ENCODE data around the gene ATP6V0A1.
"Not testable (repeated sequence)": the region's sequence is repeated elsewhere in the genome, so short reads cannot be mapped to it uniquely, and the experiment has no call there.

The ATP6V0A1 gene

GRCh38 chr17:42543190-42544079 is 84.8 kb downstream of the ATP6V0A1 start:
- DNase-seq, result no peak

- no peak for DNase-seq
Observed at GRCh38 chr17:42544874-42545283, 86.2 kb downstream of the ATP6V0A1 start.

- DNase-seq, result not testable (repeated sequence)
Observed at GRCh38 chr17:42545755-42546505, 87.3 kb downstream of the ATP6V0A1 start.

- no peak for DNase-seq
Observed at GRCh38 chr17:42547001-42547461, 88.4 kb downstream of the ATP6V0A1 start.

GRCh38 chr17:42547698-42548069 is 89.0 kb downstream of the ATP6V0A1 start:
- DNase-seq, result no peak

- DNase-seq, result peak; percentile 90
Observed at GRCh38 chr17:42548070-42548837, 89.6 kb downstream of the ATP6V0A1 start.

- DNase-seq, result no peak
Observed at GRCh38 chr17:42548993-42549755, 90.5 kb downstream of the ATP6V0A1 start.

GRCh38 chr17:42552736-42553135 is 94.1 kb downstream of the ATP6V0A1 start, which contains the start of gene HSD17B1:
Gene HSD17B1, plus strand, starts transcription at chr17:42552923. Its CDS starts 11 bp downstream, at chr17:42552934.
- DNase-seq, result not testable (repeated sequence)

- no peak for DNase-seq
Observed at GRCh38 chr17:42553161-42553818, 94.6 kb downstream of the ATP6V0A1 start.

GRCh38 chr17:42553866-42554249 is 95.2 kb downstream of the ATP6V0A1 start:
- no peak for DNase-seq

- DNase-seq, result peak; percentile 92
Observed at GRCh38 chr17:42554250-42555121, 95.8 kb downstream of the ATP6V0A1 start.

- no peak for DNase-seq
Observed at GRCh38 chr17:42555122-42555622, 96.5 kb downstream of the ATP6V0A1 start.

GRCh38 chr17:42555961-42556617 is 97.4 kb downstream of the ATP6V0A1 start:
- DNase-seq, result peak; percentile 62

- peak; percentile 47 for DNase-seq
Observed at GRCh38 chr17:42559075-42559474, 100.4 kb downstream of the ATP6V0A1 start.

- DNase-seq, result no peak
Observed at GRCh38 chr17:42560246-42560645, 101.6 kb downstream of the ATP6V0A1 start.

- peak; percentile 99 for DNase-seq
Observed at GRCh38 chr17:42561897-42562387, 103.3 kb downstream of the ATP6V0A1 start, which contains the start of gene COASY. Gene COASY, plus strand, starts transcription at chr17:42562148. Its CDS starts 475 bp downstream, at chr17:42562623.

GRCh38 chr17:42562388-42563142 is 103.9 kb downstream of the ATP6V0A1 start:
- DNase-seq, result no peak

GRCh38 chr17:42563143-42563509 is 104.4 kb downstream of the ATP6V0A1 start:
- DNase-seq, result no peak

GRCh38 chr17:42563543-42563942 is 104.9 kb downstream of the ATP6V0A1 start:
- no peak for DNase-seq

Measured in NCI-H82 (cell line).